Body of pancreas (tissue), 4 donors: ENCODE data around the gene AVPR1B.
A peak's percentile ranks its signal among the peaks of the same experiment; 100 is the strongest.

Experiments used
- POLR2A ChIP-seq, 3 donors: fragments of 450-650 bp; IDR thresholded peaks; one replicate each; pipeline ENCODE4 v1.6.1; 2016; ENCODE audit warnings: antibody characterized with exemption in 3 of 3, mild to moderate bottlenecking in 2 of 3
- TF ChIP-seq, protein P1 (sequence below), 7 experiments: fragments of 450-650 bp in 4 of 7; fragments of 200-600 bp in 3 of 7; sonication (generic) in 3 of 7; IDR thresholded peaks; one replicate each; pipeline ENCODE4 v1.5.1; 2016 to 2019; ENCODE audit warnings: antibody characterized with exemption in 7 of 7

DNA sequence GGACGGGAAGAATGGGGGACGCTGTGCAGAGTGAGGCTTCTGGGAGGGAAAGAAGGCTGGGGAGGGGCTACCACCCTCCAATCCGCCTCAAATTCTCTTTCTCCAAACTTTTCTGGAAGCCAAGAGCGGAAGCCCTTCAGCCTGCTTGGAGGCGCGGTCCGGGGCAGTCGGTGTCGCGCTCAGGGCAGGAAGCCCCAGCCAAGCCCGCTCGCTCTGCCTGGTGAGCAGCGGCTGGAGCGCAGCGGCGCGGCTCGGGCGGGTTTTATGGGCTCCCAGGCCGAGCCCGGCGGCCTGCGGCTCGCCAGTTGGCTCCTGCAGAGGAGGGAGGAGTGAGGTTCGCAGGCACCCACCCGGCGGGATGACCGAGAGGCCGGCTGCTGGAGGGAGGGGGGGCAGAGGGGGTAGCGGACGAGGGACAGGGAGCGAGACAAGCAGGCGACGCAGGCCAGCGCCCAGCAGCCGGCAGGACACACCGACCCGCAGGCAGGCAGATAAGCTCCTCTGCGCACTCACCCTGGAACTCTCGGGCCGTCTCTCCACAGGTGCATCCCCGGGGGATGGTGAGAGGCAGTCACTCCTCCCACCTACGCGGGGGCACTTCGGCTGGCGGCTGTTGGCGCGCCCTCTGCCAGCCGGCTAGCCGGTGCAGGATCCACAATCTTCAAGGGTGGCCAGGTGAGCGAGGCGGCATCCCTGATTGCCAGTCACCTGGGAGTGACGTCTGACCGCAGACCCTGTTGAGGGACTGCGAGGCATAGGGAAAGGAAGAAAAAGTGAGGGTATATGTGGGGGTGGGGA, at the start of gene AVPR1B:
- TF ChIP-seq, protein P1, sequence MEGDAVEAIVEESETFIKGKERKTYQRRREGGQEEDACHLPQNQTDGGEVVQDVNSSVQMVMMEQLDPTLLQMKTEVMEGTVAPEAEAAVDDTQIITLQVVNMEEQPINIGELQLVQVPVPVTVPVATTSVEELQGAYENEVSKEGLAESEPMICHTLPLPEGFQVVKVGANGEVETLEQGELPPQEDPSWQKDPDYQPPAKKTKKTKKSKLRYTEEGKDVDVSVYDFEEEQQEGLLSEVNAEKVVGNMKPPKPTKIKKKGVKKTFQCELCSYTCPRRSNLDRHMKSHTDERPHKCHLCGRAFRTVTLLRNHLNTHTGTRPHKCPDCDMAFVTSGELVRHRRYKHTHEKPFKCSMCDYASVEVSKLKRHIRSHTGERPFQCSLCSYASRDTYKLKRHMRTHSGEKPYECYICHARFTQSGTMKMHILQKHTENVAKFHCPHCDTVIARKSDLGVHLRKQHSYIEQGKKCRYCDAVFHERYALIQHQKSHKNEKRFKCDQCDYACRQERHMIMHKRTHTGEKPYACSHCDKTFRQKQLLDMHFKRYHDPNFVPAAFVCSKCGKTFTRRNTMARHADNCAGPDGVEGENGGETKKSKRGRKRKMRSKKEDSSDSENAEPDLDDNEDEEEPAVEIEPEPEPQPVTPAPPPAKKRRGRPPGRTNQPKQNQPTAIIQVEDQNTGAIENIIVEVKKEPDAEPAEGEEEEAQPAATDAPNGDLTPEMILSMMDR (IDR thresholded peaks at IDR 0.05), result peak in 1 of 7 experiments; percentile 12
- peak in 1 of 3 donors; percentile 28 for TF ChIP-seq POLR2A (IDR thresholded peaks at IDR 0.05)
